Calu3 (cell line): ENCODE results near the gene CRYAB. TPM values are rescaled to one million over a fixed set of nuclear protein-coding genes. Genes with fewer than 3 reads are reported as not detected.
"Not testable (repeated sequence)": the region's sequence is repeated elsewhere in the genome, so short reads cannot be mapped to it uniquely, and the experiment has no call there.

Experiments
- BruUV-seq: library from RNA; stranded (reverse); fragments of 400-500 nt; replicated peaks from 2 replicates; lab custom pipeline; 2021; lab: Mats Ljungman, UMichigan
- CTCF ChIA-PET: fragments of 300-600 bp; sonication (Branson Sonifier 250); formaldehyde crosslinking; loops from one replicate; lab custom pipeline; 2022; ENCODE audit warnings: antibody characterized with exemption; lab: Charles Lee
- DNase-seq: peaks from one replicate; pipeline ENCODE4 v3.0.0; 2022
- H3K27ac Mint-ChIP-seq: one replicate; pipeline ENCODE4 v1.8.0; 2022; ENCODE audit warnings: mixed read lengths; ENCODE audit not compliant: unreplicated experiment
- H3K27me3 Mint-ChIP-seq: one replicate; pipeline ENCODE4 v1.8.0; 2022; ENCODE audit warnings: mixed read lengths; ENCODE audit not compliant: unreplicated experiment
- H3K36me3 Mint-ChIP-seq: one replicate; pipeline ENCODE4 v1.8.0; 2022; ENCODE audit warnings: mild to moderate bottlenecking, moderate library complexity, mixed read lengths; ENCODE audit not compliant: insufficient read depth, unreplicated experiment
- H3K4me1 Mint-ChIP-seq: one replicate; pipeline ENCODE4 v1.8.0; 2022; ENCODE audit warnings: mild to moderate bottlenecking, low read depth, mixed read lengths; ENCODE audit not compliant: unreplicated experiment
- H3K4me3 Mint-ChIP-seq: one replicate; pipeline ENCODE4 v1.8.0; 2022; ENCODE audit warnings: mild to moderate bottlenecking, low read depth, moderate library complexity, mixed read lengths; ENCODE audit not compliant: unreplicated experiment
- H3K9me3 Mint-ChIP-seq: one replicate; pipeline ENCODE4 v1.8.0; 2022; ENCODE audit warnings: low read depth, mixed read lengths; ENCODE audit not compliant: unreplicated experiment
- CTCF ChIP-seq: fragments of 200-600 bp; IDR thresholded peaks from one replicate; pipeline ENCODE4 v1.8.0; 2022; ENCODE audit warnings: antibody characterized with exemption; ENCODE audit not compliant: unreplicated experiment
- intact Hi-C: fragments of 100-400 bp; cut with micrococcal nuclease; formaldehyde crosslinking; loops from one replicate; pipeline ENCODE4 v1.10.0; 2022; ENCODE audit not compliant: unreplicated experiment
- total RNA-seq: library from RNA; stranded (reverse); gene quantifications from 2 replicates; pipeline ENCODE4 v1.2.3, GENCODE V29; 2022

Gene CRYAB
- total RNA-seq, 1 experiment from 2014 or later, result 1.9 TPM

- Mint-ChIP-seq H3K4me1 (no peaks in the 10 kb centered on the region), H3K36me3 (no peaks in the 10 kb centered on the region)
- CTCF ChIA-PET, result interaction anchor here (0.7 kb wide), 1 partner anchor 180 kb away, joined by 3 read pairs; no protein-coding TSS in a partner anchor
Observed at GRCh38 chr11:111886032-111886431, 25.5 kb downstream of the CRYAB start.

DNA sequence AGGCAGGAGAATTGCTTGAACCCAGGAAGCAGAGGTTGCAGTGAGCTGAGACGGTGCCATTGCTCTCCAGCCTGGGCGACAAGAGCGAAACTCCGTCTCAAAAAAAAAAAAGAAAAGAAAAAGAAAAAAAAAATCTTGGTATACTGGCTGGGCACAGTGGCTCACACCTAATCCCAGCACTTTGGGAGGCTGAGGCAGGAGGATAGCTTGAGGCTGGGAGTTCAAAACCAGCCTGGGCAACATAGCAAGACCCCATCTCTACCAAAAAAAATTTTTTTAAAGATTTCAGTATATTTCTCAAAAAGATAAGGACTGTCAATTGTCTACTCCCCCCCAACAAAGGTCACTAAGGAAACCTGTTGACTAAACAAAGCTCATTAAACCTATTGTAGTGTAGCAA, 26.5 kb downstream of the CRYAB start:
- H3K4me1 Mint-ChIP-seq, H3K27me3 Mint-ChIP-seq, H3K4me3 Mint-ChIP-seq, CTCF ChIA-PET, intact Hi-C loops, BruUV-seq, DNase-seq, H3K27ac Mint-ChIP-seq, H3K36me3 Mint-ChIP-seq, H3K9me3 Mint-ChIP-seq: not testable (repeated sequence)

More at GRCh38 chr11:111886032-111886431, 25.5 kb downstream of the CRYAB start:
- TF ChIP-seq CTCF, result no peak
- H3K27me3 Mint-ChIP-seq, result no peaks in the 10 kb centered on the region
- no peak overlapping the region for H3K27ac Mint-ChIP-seq
- no peak for DNase-seq
- no TSS peak for BruUV-seq
- H3K4me3 Mint-ChIP-seq, result no peak overlapping the region
- H3K9me3 Mint-ChIP-seq, result no peaks in the 10 kb centered on the region
- intact Hi-C loops, result no loop called here

DNA sequence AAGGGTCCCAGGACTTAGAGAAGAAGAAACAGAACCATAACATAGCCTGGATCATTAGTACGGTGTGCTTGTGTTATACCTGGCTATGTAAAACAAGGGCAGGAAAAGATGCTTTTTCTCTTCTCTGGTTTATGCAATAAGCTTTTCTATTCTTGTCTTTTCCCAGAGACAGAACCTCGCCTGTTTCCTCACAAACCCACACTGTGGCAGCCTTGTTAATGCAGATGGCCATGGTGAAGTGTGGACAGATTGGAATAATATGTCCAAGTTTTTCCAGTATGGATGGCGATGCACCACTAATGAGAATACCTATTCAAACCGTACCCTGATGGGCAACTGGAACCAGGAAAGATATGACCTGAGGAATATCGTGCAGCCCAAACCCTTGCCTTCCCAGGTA, 29.4 kb downstream of the CRYAB start:
- CTCF ChIA-PET, result no interaction called here
- TF ChIP-seq CTCF, result no peak
- Mint-ChIP-seq H3K27me3 (no peaks in the 10 kb centered on the region), H3K27ac (no peak overlapping the region), H3K36me3 (peaks cover 19% of the 10 kb centered on the region), H3K4me1 (peaks cover 9% of the 10 kb centered on the region), H3K9me3 (no peaks in the 10 kb centered on the region), H3K4me3 (no peak overlapping the region)
- BruUV-seq, result no TSS peak
- DNase-seq, result no peak
- intact Hi-C loops, result no loop called here

GRCh38 chr11:111879637-111879960, 32.0 kb downstream of the CRYAB start:
- DNase-seq, result no peak
- Mint-ChIP-seq H3K4me1 (peaks cover 9% of the 10 kb centered on the region), H3K27ac (peak overlapping the region; percentile 93), H3K9me3 (no peaks in the 10 kb centered on the region), H3K4me3 (peak overlapping the region; percentile 80), H3K27me3 (no peaks in the 10 kb centered on the region), H3K36me3 (peaks cover 19% of the 10 kb centered on the region)
- no peak for TF ChIP-seq CTCF
- intact Hi-C loops, result loop anchor here (10.0 kb wide), 1 partner anchor 195 kb away; the partner anchor contains the start of genes NKAPD1 and PIH1D2
- CTCF ChIA-PET, result no interaction called here
- BruUV-seq, result TSS peak; percentile 95

GRCh38 chr11:111878849-111879636, 32.5 kb downstream of the CRYAB start, which contains the start of the genes CFAP68 and FDXACB1:
TSS of gene CFAP68 (plus strand) at chr11:111879541. CDS start at chr11:111879561, 20 bp downstream.
TSS of gene FDXACB1 (minus strand) at chr11:111879165. CDS start at chr11:111879132, 33 bp downstream.
- peak within 1 kb of the TSS; percentile 93 for H3K27ac Mint-ChIP-seq
- peak within 1 kb of the TSS; percentile 80 for H3K4me3 Mint-ChIP-seq
- peak; percentile 78 for TF ChIP-seq CTCF
- intact Hi-C loops, result loop anchor here (1.0 to 10.0 kb wide), 2 partner anchors 103 to 196 kb away; partner anchors contain the start of genes NKAPD1 and PIH1D2
- H3K36me3 Mint-ChIP-seq, result peaks cover 19% of the 10 kb centered on the region
- peaks cover 9% of the 10 kb centered on the region for H3K4me1 Mint-ChIP-seq
- H3K27me3 Mint-ChIP-seq, result no peaks in the 10 kb centered on the region
- no TSS peak for BruUV-seq
- CTCF ChIA-PET, result interaction anchor here (1.2 kb wide), 1 partner anchor 103 kb away, joined by 6 read pairs; no protein-coding TSS in a partner anchor
- no peaks in the 10 kb centered on the region for H3K9me3 Mint-ChIP-seq
- DNase-seq, result peak; percentile 93
